Fibroblast of lung (primary cell): Measurements from ENCODE around the gene TDRD9. TPM values are rescaled to one million over a fixed set of nuclear protein-coding genes. Genes with fewer than 3 reads are reported as not detected.

Experiments used
- DNase-seq, 2 donors: peaks; one replicate each; pipeline versions ENCODE4 v3.0.0 to v3.0.0-alpha.2; 2010; ENCODE audit warnings: low read depth in 2 of 2
- H2AFZ ChIP-seq: 2 replicates; pipeline ENCODE4 v1.5.1; 2012; ENCODE audit warnings: low read length, control low read depth, inconsistent platforms
- H3K27ac ChIP-seq: 2 replicates; pipeline ENCODE4 v1.5.1; 2011; ENCODE audit warnings: low read length, control low read depth; ENCODE audit not compliant: insufficient read depth
- H3K27me3 ChIP-seq: 2 replicates; pipeline ENCODE4 v1.5.1; 2011; ENCODE audit warnings: mild to moderate bottlenecking, low read length; ENCODE audit not compliant: control insufficient read depth, insufficient read depth
- H3K36me3 ChIP-seq: 2 replicates; pipeline ENCODE4 v1.5.1; 2011; ENCODE audit warnings: low read length; ENCODE audit not compliant: control insufficient read depth, insufficient read depth
- H3K4me1 ChIP-seq: 2 replicates; pipeline ENCODE4 v1.5.1; 2011; ENCODE audit warnings: low read length; ENCODE audit not compliant: control insufficient read depth, insufficient read depth; ENCODE audit errors: extremely low read depth
- H3K4me2 ChIP-seq: 2 replicates; pipeline ENCODE4 v1.5.1; 2011; ENCODE audit warnings: low read length, control low read depth; ENCODE audit not compliant: insufficient read depth; ENCODE audit errors: extremely low read depth
- H3K4me3 ChIP-seq, 4 experiments: fragments of 200-600 bp in 1 of 4; sonication (generic) in 1 of 4; replicated peaks in 1 of 4; 2 replicates each; pipeline ENCODE4 v1.5.1; 2011 to 2016; ENCODE audit warnings: low read length in 4 of 4, low read depth in 3 of 4, mild to moderate bottlenecking in 3 of 4, control low read depth in 2 of 4, inconsistent platforms in 1 of 4, mixed read lengths in 1 of 4; ENCODE audit not compliant: insufficient read depth in 1 of 4; ENCODE audit errors: control extremely low read depth in 1 of 4
- H3K79me2 ChIP-seq: 2 replicates; pipeline ENCODE4 v1.5.1; 2012; ENCODE audit warnings: mild to moderate bottlenecking, low read length, inconsistent platforms; ENCODE audit not compliant: control insufficient read depth, insufficient read depth
- H3K9ac ChIP-seq: 2 replicates; pipeline ENCODE4 v1.5.1; 2011; ENCODE audit warnings: mild to moderate bottlenecking, low read length, control low read depth; ENCODE audit not compliant: insufficient read depth
- H3K9me3 ChIP-seq: 2 replicates; pipeline ENCODE4 v1.5.1; 2012; ENCODE audit warnings: low read depth, low read length; ENCODE audit not compliant: control insufficient read depth, insufficient read depth
- H4K20me1 ChIP-seq: 2 replicates; pipeline ENCODE4 v1.5.1; 2011; ENCODE audit warnings: low read length; ENCODE audit not compliant: control insufficient read depth, insufficient read depth; ENCODE audit errors: extremely low read depth
- CTCF ChIP-seq, 2 donors: IDR thresholded peaks in 1 of 2; conservative IDR thresholded peaks in 1 of 2; 1 replicate in 1 of 2; 2 replicates in 1 of 2; pipeline ENCODE4 v1.5.1; 2011 to 2012; ENCODE audit warnings: low read length in 2 of 2, control low read depth in 1 of 2, inconsistent platforms in 1 of 2, low read depth in 1 of 2, mild to moderate bottlenecking in 1 of 2
- EZH2 ChIP-seq: IDR thresholded peaks from 2 replicates; pipeline ENCODE4 v1.5.1; 2012; ENCODE audit warnings: low read length, control low read depth, mild to moderate bottlenecking; ENCODE audit errors: missing control alignments
- polyA plus RNA-seq, 2 donors: library from polyadenylated mRNA; depleted of rRNA in 1 of 2; stranded (reverse) in 1 of 2; unstranded in 1 of 2; fragments of >200 nt; gene quantifications; 2 replicates each; pipeline ENCODE4 v1.2.1, GENCODE V29; 2011 to 2012; ENCODE audit warnings: missing spikeins in 1 of 2
- total RNA-seq: library from RNA; depleted of rRNA; stranded (reverse); fragments of >200 nt; gene quantifications from 2 replicates; pipeline ENCODE4 v1.2.1, GENCODE V29; 2014

Gene TDRD9
- total and polyA plus RNA-seq, 2 donors (not counting 1 experiment from before 2014, with no cell fraction given), result 0.28 to 0.50 TPM

GRCh38 chr14:104039214-104039613 lies 111.0 kb downstream of the TDRD9 start:
- H3K4me3 ChIP-seq, result no peak overlapping the region
- no peaks in the 10 kb centered on the region for H3K36me3 ChIP-seq
- no peak overlapping the region for H3K9ac ChIP-seq
- H4K20me1 ChIP-seq, result no peaks in the 10 kb centered on the region
- TF ChIP-seq CTCF (conservative IDR thresholded peaks at IDR 0.05 in 1 of 2, IDR thresholded peaks at IDR 0.05 in 1 of 2; ENCODE audit: low read depth in 1 of 2, low read length in 2 of 2), result no peak
- TF ChIP-seq EZH2, result no peak
- H3K79me2 ChIP-seq, result no peaks in the 10 kb centered on the region
- H3K9me3 ChIP-seq, result no peaks in the 10 kb centered on the region
- H3K4me2 ChIP-seq, result no peak overlapping the region
- H3K4me1 ChIP-seq, result no peaks in the 10 kb centered on the region
- DNase-seq, result no peak
- H2AFZ ChIP-seq, result no peak overlapping the region
- H3K27me3 ChIP-seq, result no peaks in the 10 kb centered on the region
- H3K27ac ChIP-seq, result no peak overlapping the region

DNA sequence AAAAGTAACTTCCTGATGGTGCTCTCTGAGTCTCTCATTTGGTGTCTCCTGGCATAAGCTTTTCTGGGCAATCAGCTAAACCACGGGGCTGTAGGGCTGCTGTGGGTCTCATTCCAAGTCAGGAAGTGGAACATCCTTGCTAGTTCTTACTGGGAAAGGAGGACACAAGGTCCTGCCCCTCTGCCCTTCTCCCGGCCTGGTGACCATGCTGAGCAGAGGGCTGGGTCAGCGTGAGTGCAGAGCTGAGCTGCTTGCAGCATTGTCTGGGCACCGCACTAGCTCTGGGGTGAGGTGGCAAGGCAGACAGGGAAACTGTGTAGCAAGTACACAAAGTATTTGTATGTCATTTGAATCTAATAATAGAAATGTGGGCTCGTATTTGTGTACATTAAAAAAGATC lies 112.3 kb downstream of the TDRD9 start:
- H3K4me3 ChIP-seq, result no peak overlapping the region
- TF ChIP-seq CTCF (conservative IDR thresholded peaks at IDR 0.05 in 1 of 2, IDR thresholded peaks at IDR 0.05 in 1 of 2; ENCODE audit: low read depth in 1 of 2, low read length in 2 of 2), result no peak
- no peak for TF ChIP-seq EZH2
- no peak overlapping the region for H3K4me2 ChIP-seq
- no peaks in the 10 kb centered on the region for H3K36me3 ChIP-seq
- no peaks in the 10 kb centered on the region for H4K20me1 ChIP-seq
- no peaks in the 10 kb centered on the region for H3K9me3 ChIP-seq
- no peaks in the 10 kb centered on the region for H3K27me3 ChIP-seq
- no peak overlapping the region for H2AFZ ChIP-seq
- no peak for DNase-seq
- no peaks in the 10 kb centered on the region for H3K4me1 ChIP-seq
- no peaks in the 10 kb centered on the region for H3K79me2 ChIP-seq
- no peak overlapping the region for H3K27ac ChIP-seq
- H3K9ac ChIP-seq, result no peak overlapping the region

GRCh38 chr14:104041430-104042104 lies 113.3 kb downstream of the TDRD9 start:
- Histone ChIP-seq H3K4me3 (no peak overlapping the region), H3K4me1 (no peaks in the 10 kb centered on the region), H3K4me2 (no peak overlapping the region), H3K27me3 (no peaks in the 10 kb centered on the region), H3K9me3 (no peaks in the 10 kb centered on the region), H3K79me2 (no peaks in the 10 kb centered on the region), H4K20me1 (no peaks in the 10 kb centered on the region), H3K9ac (no peak overlapping the region), H3K27ac (no peak overlapping the region), H3K36me3 (no peaks in the 10 kb centered on the region), H2AFZ (no peak overlapping the region)
- TF ChIP-seq CTCF (conservative IDR thresholded peaks at IDR 0.05 in 1 of 2, IDR thresholded peaks at IDR 0.05 in 1 of 2; ENCODE audit: low read depth in 1 of 2, low read length in 2 of 2), result no peak
- no peak for TF ChIP-seq EZH2
- DNase-seq, result no peak
